AG20443 (cell line): ENCODE measurements around the gene MOV10.
"Not testable (repeated sequence)": the region's sequence is repeated elsewhere in the genome, so short reads cannot be mapped to it uniquely, and the experiment has no call there.

Experiments used
- DNase-seq: peaks from one replicate; pipeline ENCODE4 v3.0.0; 2012; ENCODE audit warnings: low spot score, mixed read lengths

The MOV10 gene

DNA sequence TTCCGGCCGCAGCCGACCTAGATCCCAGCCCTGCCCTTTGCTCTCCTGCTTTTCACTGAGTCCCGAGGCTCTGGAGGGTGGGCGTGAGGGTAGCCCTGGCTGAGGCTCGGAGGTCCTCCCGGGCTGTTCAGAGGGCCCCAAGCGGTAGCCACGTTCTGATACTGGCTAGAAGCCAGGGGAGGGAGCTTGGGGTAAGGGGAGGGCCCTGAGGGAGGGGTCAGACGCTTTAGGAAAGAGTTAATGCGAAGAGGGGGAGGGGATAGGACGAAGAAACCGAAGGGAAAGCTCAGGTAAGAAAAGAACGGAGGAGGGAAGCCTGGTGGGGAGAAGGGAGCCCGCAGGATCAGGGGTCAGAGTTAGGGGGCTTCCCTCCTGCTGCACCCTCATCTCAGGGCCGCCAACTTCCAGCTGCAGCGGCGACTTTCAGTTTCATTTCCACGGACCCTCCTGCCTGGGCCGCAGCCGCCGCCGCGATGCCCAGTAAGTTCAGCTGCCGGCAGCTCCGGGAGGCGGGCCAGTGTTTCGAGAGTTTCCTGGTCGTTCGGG, at the start of gene MOV10:
MOV10 (plus strand) TSS at position 220 of the 546 bp plus-strand sequence; CDS start at position 474, 254 bp downstream.
- DNase-seq, result peak; percentile 78

- no peak for DNase-seq
These were observed 48.8 kb upstream of the MOV10 start for GRCh38 chr1:112625696-112626095.

DNA sequence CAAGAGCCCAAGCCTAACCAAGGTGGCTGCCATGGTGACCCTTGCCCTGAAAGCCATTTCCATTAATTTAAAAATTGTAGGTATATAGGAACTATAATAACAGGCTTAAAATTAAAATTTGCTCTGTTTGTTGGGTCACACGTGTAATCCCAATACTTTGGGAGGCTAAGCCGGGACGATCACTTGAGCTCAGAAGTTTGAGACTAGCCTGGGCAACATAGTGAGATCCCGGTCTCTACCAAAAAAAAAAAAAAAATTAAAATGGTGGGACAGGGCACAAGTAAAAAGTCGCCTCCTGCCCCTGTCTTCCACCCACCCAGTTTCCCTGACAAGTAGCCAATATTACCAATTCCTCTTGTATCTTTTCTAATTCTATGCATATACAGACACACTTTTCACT, 48.3 kb upstream of the MOV10 start:
- DNase-seq, result no peak

DNA sequence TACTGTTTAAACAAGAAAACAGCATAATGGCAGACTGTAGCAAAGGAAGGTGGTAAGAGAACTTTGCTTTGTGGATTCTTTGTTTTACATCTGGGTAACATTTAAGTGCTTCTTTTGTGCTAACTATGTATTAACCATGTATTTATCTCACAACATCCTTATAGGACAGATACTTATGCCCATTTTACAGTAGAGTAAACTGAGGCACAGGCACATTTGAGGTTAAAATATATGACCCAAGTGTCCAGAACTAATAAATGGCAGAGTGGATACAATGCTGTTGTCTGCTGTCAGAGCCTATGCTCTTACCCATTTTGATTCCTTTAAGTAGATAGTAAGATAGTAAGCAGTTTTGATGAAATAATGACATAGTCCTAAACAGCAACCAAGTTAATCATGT, 47.6 kb upstream of the MOV10 start:
- no peak for DNase-seq

GRCh38 chr1:112628516-112628915, 45.9 kb upstream of the MOV10 start:
- no peak for DNase-seq

DNA sequence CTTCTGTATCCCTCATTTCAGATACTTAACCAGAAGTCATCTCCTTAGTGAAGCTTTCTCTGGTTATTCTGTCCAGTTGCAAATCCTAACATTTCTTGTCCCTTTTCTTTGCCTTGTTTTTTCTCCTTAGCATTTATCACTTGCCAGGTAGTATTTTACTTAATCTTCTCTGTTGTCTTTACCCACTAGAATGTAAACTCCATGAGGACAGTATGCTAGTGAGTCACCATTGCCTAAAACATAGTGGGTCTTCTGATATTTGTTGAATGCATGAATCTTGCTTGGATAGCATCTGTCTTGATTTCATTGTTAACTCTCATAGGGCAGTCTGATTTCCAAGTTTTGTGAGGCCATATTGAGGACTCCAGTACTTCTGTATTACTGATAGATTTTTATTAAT, 45.2 kb upstream of the MOV10 start:
- no peak for DNase-seq

DNA sequence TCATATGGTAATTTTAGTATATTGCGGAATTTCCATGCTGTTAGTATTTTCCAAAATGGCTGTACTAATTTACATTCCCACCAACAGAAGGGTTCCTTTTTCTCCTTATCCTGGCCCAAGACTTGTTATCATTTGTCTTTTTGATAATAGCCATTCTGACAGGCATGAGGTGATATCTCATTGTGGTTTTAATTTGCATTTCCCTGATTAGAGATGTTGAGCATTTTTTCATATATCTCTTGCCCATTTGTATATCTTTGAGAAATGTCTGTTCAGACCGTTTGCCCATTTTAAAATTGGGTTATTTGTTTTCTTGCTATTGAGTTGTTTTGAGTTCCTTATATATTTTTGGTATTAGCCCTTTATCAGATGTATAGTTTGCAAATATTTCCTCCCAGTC, 40.8 kb upstream of the MOV10 start:
- no peak for DNase-seq

GRCh38 chr1:112634367-112634766, 40.1 kb upstream of the MOV10 start:
- DNase-seq, result no peak

GRCh38 chr1:112636056-112636455, 38.4 kb upstream of the MOV10 start:
- DNase-seq, result no peak

DNA sequence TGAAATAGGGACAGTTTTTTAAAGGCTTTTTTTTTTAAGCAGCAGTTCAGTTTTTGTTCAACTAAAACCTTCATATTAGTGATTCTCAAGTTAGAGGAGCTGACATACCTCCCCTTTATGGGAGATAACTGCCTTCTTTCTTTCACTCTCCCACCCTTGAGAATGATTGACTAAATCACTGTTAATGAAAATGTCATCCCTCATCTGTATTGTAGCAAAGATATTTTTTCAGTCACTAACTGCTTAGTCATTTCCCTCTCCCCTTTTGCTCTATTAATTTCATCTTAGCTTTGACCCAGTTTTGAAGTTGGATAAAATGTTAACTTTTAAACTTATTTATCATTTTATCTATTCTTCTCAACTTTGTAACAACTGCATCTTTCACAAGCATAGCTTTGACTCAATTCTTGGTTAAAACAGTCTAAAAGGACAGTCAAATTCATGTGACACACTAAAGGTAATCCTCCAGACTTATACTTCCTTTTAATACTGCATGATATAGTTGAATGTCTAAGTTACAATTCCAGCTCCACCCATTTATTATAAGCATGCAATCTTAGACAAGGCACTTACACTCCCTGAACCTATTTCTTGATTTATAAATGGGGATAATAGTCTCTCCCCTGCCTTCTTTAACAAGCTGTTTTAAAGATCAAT, 37.7 kb upstream of the MOV10 start:
- no peak for DNase-seq

DNA sequence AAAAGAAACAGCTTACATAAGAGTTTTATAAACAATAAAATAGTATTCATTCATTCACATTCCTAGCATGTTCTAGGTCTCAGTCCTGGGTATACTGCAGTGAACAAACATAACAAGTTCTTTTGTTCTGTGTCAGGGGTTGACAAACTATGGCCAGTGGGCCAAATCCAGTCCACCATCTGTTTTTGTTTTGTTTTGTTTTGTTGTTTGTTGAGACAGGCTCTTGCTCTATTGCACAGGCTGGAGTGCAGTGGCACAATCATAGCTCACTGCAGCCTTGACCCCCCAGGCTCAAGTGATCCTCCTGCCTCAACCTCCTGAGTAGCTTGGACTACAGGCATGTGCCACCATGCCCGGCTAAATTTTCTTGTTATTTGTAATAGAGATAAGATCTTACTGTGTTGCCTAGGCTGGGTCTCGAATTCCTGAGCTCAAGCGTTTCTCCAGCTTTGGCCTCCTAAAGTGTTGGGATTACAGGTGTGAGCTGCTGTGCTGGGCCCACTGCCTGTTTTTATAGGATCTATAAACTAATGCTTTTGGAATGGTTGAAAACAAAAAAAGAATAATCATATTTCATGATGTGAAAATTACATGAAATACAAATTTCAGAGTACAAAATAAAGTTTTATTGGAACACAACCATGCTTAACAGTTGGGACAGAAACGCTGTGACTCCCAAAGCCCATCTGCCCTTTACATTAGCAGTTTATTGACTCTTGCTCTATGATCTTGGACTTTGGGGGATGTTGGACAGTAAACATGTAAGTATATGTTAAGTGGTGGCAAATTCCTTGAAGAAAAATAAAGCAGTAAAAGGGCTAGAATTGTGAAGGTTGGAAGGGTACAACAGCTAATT, 37.0 kb upstream of the MOV10 start:
- DNase-seq, result peak; percentile 54

- DNase-seq, result no peak
These were observed 36.4 kb upstream of the MOV10 start for GRCh38 chr1:112638110-112638428.

DNA sequence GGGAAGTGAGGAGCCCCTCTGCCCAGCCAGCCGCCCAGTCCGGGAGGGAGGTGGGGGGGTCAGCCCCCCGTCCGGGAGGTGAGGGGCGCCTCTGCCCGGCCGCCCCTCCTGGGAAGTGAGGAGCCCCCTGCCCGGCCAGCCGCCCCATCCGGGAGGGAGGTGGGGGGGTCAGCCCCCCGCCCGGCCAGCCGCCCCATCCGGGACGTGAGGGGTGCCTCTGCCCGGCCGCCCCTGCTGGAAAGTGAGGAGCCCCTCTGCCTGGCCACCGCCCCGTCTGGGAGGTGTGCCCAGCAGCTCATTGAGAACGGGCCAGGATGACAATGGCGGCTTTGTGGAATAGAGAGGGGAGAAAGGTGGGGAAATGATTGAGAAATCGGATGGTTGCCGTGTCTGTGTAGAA, 34.0 kb upstream of the MOV10 start:
- DNase-seq, result not testable (repeated sequence)

- DNase-seq, result no peak
These were observed 31.4 kb upstream of the MOV10 start for GRCh38 chr1:112643080-112643479.

- DNase-seq, result no peak
These were observed 28.2 kb upstream of the MOV10 start for GRCh38 chr1:112646225-112646624.

DNA sequence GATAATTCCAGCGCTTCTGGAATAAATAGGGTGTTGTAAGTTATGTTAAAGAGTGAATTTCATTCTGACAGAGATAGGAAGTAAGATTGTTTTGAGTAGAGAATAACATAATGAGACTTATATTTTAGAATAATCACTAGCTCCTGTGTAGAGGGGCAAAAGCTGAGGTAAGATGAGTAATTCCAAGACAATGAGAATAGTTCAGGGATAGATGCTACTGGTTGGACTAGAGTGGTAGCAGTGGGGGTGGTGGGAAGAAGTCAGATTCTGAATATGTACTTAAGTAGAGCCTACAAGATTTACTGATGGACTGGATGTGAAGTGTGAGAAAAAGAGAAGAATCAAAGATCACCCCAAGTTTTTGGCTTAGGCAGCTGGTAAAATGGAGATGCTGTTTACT, 23.3 kb upstream of the MOV10 start:
- no peak for DNase-seq

DNA sequence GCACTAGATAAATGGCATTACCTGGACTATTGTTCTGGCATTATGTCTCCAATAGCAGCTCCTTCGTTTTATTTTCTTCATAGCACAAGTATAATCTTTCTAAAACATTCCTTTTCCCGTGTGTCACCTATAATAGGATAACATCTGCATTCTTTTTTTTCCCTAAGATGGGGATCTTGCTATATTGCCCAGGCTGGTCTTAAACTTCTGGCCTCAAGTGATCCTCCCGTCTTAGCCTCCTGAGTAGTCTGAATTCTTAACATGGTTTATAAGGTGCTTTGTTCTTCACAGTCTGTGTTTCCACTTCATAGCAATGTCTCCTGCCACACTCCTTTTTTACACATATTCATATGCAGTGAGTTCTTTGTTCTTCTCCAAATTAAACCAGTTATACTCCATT, 8.6 kb upstream of the MOV10 start:
- no peak for DNase-seq

DNA sequence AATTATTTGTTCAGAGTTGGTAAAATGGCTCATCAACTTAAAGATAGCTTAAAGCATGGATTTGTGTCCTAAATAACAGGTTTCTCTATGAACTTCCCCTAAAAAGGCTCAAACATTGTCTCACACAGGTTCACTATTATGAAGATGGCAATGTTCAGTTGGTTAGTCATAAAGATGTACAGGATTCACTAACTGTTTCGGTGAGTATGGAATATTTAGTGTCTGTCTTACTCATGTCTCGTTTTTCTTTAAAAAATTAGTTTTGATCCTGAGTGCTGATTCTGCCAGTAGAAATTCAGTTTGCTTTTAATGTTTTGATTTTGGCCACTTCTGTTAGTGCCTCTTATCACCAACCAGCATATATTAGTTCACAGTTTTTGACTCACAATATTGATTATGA, 7.5 kb upstream of the MOV10 start:
- no peak for DNase-seq

DNA sequence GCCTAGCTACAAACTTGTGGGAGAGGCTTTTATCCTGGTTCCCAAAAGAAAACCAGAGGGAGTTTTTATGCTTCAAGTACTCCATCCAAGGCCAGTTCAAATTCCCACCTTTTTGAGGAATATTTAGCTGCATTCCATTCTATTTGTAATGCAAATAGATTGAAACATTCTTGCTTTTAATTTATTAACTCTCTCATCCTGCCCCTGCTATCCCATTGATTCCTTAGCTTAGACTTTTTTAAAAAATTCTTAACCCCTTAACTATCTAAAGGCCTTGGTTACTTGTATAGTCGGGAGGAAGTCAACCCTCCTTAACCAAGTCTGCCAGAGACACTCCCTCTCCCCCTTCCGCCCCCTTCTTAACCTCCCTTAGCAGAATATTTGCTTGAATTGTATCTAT, 2.5 kb upstream of the MOV10 start:
- no peak for DNase-seq

DNA sequence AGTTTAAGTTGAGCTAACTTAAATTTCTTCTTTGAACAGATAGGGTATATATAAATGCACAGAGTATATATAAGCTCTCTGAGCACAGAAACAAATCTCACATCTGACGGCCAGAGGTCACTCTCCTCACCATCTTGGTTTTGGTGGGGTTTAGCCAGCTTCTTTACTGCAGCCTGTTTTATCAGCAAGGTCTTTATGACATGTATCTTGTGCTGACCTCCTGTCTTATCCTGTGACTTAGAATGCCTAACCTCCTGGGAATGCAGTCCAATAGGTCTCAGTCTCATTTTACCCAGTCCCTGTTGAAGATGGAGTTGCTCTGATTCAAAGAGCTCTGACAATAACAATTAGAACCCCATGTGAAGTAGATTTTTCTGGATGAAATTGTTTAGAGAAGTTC, 1.6 kb upstream of the MOV10 start:
- DNase-seq, result no peak

GRCh38 chr1:112673592-112674439, 643 bp upstream of the MOV10 start:
- peak; percentile 66 for DNase-seq

DNA sequence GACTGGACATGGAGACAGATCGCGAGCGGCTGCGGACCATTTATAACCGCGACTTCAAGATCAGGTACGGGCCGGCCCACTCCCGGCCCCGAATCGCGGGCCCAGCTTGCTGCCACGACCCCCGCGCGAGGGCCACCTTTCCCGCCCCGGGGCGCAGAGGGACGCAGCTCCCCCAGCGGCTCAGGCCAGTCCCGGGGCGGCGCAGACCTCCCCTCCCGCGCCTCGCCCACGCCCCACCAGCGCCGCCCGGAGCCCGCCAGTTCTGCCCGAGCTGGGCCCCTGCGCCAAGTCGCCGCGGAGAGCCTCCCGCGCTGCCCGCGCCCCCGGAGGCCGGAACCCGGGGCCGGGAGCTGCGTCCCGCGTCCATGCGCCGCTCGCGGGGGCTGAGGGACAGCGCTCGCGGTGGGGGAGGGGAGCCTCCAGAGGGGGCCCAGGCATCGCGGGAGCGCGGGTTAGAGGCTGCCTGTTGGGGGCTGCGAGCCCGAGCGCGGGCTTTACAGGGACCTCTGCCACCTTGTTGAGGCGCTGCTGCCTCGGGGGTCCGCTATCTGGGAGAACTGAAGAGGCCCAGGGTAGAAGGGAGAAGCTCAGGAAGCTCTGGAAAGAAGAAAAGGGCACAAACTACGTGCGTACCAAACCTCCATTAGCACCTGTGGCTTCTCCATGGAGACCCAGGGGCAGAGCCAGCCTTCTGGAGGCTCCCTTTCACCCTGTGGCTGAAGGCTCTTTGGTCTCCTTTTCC, 698 bp downstream of the MOV10 start:
- peak; percentile 73 for DNase-seq
